K562 (cell line): ENCODE measurements around the gene CDKN2AIPNL. TPM values are rescaled to one million over a fixed set of nuclear protein-coding genes. Genes with fewer than 3 reads are reported as not detected.

Experiments used
- ATAC-seq: fragments of 200-7000 bp; cut with Tn5 transposase; 3 replicates; pipeline ENCODE4 v1.9.1; 2020; ENCODE audit warnings: moderate library complexity
- BruUV-seq: library from RNA; stranded (reverse); fragments of 400-500 nt; replicated peaks from 2 replicates; lab custom pipeline; 2021; lab: Mats Ljungman, UMichigan
- CTCF ChIA-PET: fragments of 300-600 bp; formaldehyde crosslinking; extraction: SDS; loops from one replicate; lab custom pipeline; 2021; ENCODE audit warnings: low intra/inter-chr PET ratio; lab: Yijun Ruan, JAX
- POLR2A ChIA-PET: fragments of 300-600, 350-650 bp; sonication (Branson Sonifier 250); formaldehyde crosslinking; extraction: SDS; loops from one replicate; lab custom pipeline; 2021; ENCODE audit warnings: antibody characterized with exemption, inconsistent platforms; lab: Yijun Ruan, JAX
- DNase-seq, 4 experiments: peaks; one replicate each; pipeline versions ENCODE4 v3.0.0 to v3.0.0-alpha.2; 2011 to 2018; ENCODE audit warnings: low spot score in 3 of 4, mixed read lengths in 3 of 4; ENCODE audit errors: extremely low read depth in 1 of 4
- FAIRE-seq: peaks from 2 replicates; lab custom pipeline; 2011; peaks lifted over from hg19 to GRCh38; lab: Jason Lieb, UNC
- H2AFZ ChIP-seq: 2 replicates; pipeline ENCODE4 v1.6.0; 2011; ENCODE audit warnings: low read depth, low read length, control low read depth, inconsistent platforms
- H3K27ac ChIP-seq: fragments of 200-600 bp; 3 replicates; pipeline ENCODE4 v1.8.0; 2011; ENCODE audit warnings: low read depth, mild to moderate bottlenecking, control low read depth, inconsistent platforms, low read length, moderate library complexity, mixed read lengths; ENCODE audit errors: extremely low read depth
- H3K27me3 ChIP-seq, 2 experiments: fragments of 300-600 bp in 1 of 2; 2 replicates in 1 of 2; 3 replicates in 1 of 2; pipeline versions ENCODE4 v1.6.0 to v1.8.0; 2011; ENCODE audit warnings: inconsistent platforms in 2 of 2, low read length in 2 of 2, mild to moderate bottlenecking in 1 of 2, mixed read lengths in 1 of 2, moderate library complexity in 1 of 2; ENCODE audit not compliant: control insufficient read depth in 2 of 2, insufficient read depth in 2 of 2
- H3K36me3 ChIP-seq: fragments of 300-600 bp; 3 replicates; pipeline ENCODE4 v1.8.0; 2011; ENCODE audit warnings: mild to moderate bottlenecking, low read length, inconsistent platforms; ENCODE audit not compliant: control insufficient read depth, insufficient read depth
- H3K4me1 ChIP-seq, 2 experiments: fragments of 200-600 bp in 1 of 2; replicated peaks in 1 of 2; 2 replicates in 1 of 2; 3 replicates in 1 of 2; pipeline versions ENCODE4 v1.5.1 to v1.8.0; 2011; ENCODE audit warnings: inconsistent platforms in 2 of 2, low read length in 2 of 2, mild to moderate bottlenecking in 1 of 2, mixed read lengths in 1 of 2, moderate library complexity in 1 of 2; ENCODE audit not compliant: control insufficient read depth in 2 of 2, insufficient read depth in 2 of 2
- H3K4me2 ChIP-seq: 2 replicates; pipeline ENCODE4 v1.6.1; 2011; ENCODE audit warnings: low read length, control low read depth, inconsistent platforms, mixed read lengths; ENCODE audit not compliant: insufficient read depth
- H3K4me3 ChIP-seq: fragments of 200-600 bp; sonication (generic), shearing (Covaris generic); 2 replicates; pipeline ENCODE4 v1.5.1; 2016; ENCODE audit warnings: control low read depth, inconsistent platforms
- H3K79me2 ChIP-seq: fragments of 200-600 bp; 3 replicates; pipeline ENCODE4 v1.8.0; 2011; ENCODE audit warnings: low read length, inconsistent platforms; ENCODE audit not compliant: control insufficient read depth, insufficient read depth
- H3K9ac ChIP-seq, 2 experiments: 2 replicates each; pipeline versions ENCODE4 v1.6.0 to v1.6.1; 2011; ENCODE audit warnings: low read depth in 2 of 2, low read length in 2 of 2, control low read depth in 1 of 2, inconsistent platforms in 1 of 2, mild to moderate bottlenecking in 1 of 2, mixed read lengths in 1 of 2; ENCODE audit not compliant: insufficient read depth in 1 of 2
- H3K9me1 ChIP-seq: one replicate; pipeline ENCODE4 v1.6.0; 2011; ENCODE audit warnings: inconsistent platforms, mild to moderate bottlenecking, low read length, moderate library complexity; ENCODE audit not compliant: control insufficient read depth, insufficient read depth
- H3K9me3 ChIP-seq: replicated peaks from 2 replicates; pipeline ENCODE4 v1.5.1; 2011; ENCODE audit warnings: low read depth, low read length, inconsistent platforms; ENCODE audit not compliant: control insufficient read depth, insufficient read depth
- H4K20me1 ChIP-seq: replicated peaks from 2 replicates; pipeline ENCODE4 v1.6.1; 2011; ENCODE audit warnings: low read length, inconsistent platforms, mixed read lengths; ENCODE audit not compliant: control insufficient read depth, insufficient read depth
- BCL6 ChIP-seq: fragments of 250-450 bp; sonication (Bioruptor Pico); IDR thresholded peaks from 2 replicates; pipeline ENCODE4 v1.4.0; 2020
- CBX1 ChIP-seq: sonication (generic); IDR thresholded peaks from 2 replicates; pipeline ENCODE4 v1.6.1; 2016; ENCODE audit warnings: antibody characterized with exemption, low read depth, mild to moderate bottlenecking
- CTBP1 ChIP-seq: fragments of 450-650 bp; IDR thresholded peaks from 2 replicates; pipeline ENCODE4 v1.6.1; 2016; ENCODE audit warnings: borderline replicate concordance
- EGR1 ChIP-seq: fragments of 450-650 bp; conservative IDR thresholded peaks from 2 replicates; pipeline ENCODE4 v1.6.1; 2017; ENCODE audit warnings: mild to moderate bottlenecking
- HNRNPL ChIP-seq: fragments of 200-400 bp; formaldehyde crosslinking; IDR thresholded peaks from 2 replicates; pipeline ENCODE4 v1.6.1; 2017; ENCODE audit warnings: low read depth, mild to moderate bottlenecking, low read length
- MITF ChIP-seq: IDR thresholded peaks from 2 replicates; pipeline ENCODE4 v1.6.1; 2014; ENCODE audit warnings: antibody characterized with exemption
- TAF9B ChIP-seq: fragments of 450-650 bp; IDR thresholded peaks from 2 replicates; pipeline ENCODE4 v1.6.1; 2018; ENCODE audit warnings: mild to moderate bottlenecking; ENCODE audit not compliant: partially characterized antibody
- WGBS: fragments of 100-300 bp; shearing (Covaris generic); methylation state at CpG from one replicate; pipeline ENCODE4 v1.1.6; 2016; ENCODE audit warnings: low coverage, mixed read lengths; ENCODE audit not compliant: insufficient coverage; ENCODE audit errors: missing lambda C conversion rate; 5-methylcytosine and 5-hydroxymethylcytosine counted together
- in situ Hi-C: fragments of 300-500 bp; cut with MboI; formaldehyde crosslinking; loops from 4 replicates; pipeline ENCODE4 v1.15.0; 2018; ENCODE audit warnings: inconsistent platforms, mixed read lengths
- intact Hi-C: fragments of 100-400 bp; cut with micrococcal nuclease; formaldehyde crosslinking; loops from 2 replicates; pipeline ENCODE4 v1.14.2; 2022
- polyA plus RNA-seq, 8 experiments: library from polyadenylated mRNA; depleted of rRNA in 4 of 8; stranded (reverse) in 5 of 8; unstranded in 3 of 8; fragments of >200 nt; fragmentation: Nextera tagmentation in 2 of 8; fragmentation: Illumina TruSeq in 1 of 8; extraction: Ambion mirVana in 2 of 8; extraction: Trizol in 1 of 8; gene quantifications; 2 replicates each; pipeline versions ENCODE4 v1.2.1 to v1.2.3, GENCODE V29; 2011 to 2014; ENCODE audit warnings: inconsistent platforms in 1 of 8, missing spikeins in 1 of 8
- total RNA-seq, 7 experiments: library from RNA; depleted of rRNA in 6 of 7; stranded (reverse); fragments of >200 nt in 6 of 7; fragmentation: Illumina TruSeq in 2 of 7; extraction: Trizol in 2 of 7; gene quantifications; 2 replicates each; pipeline versions ENCODE4 v1.2.1 to v1.2.3, GENCODE V29; 2011 to 2021; ENCODE audit warnings: low replicate concordance in 1 of 7
- TF ChIP-seq, protein P1 (sequence below): sonication (generic); formaldehyde crosslinking; IDR thresholded peaks from 2 replicates; pipeline ENCODE4 v1.8.1; 2023; ENCODE audit warnings: mild to moderate bottlenecking, missing genetic modification reagents
- TF ChIP-seq, protein P2 (sequence below), 2 experiments: IDR thresholded peaks in 1 of 2; conservative IDR thresholded peaks in 1 of 2; 2 replicates each; pipeline ENCODE4 v1.6.1; 2016; ENCODE audit warnings: low read depth in 2 of 2, mild to moderate bottlenecking in 1 of 2, missing compliant biosample characterization in 1 of 2, missing genetic modification characterization in 1 of 2, moderate library complexity in 1 of 2

The CDKN2AIPNL gene
- total and polyA plus RNA-seq, 9 of the 15 experiments (the other 6 are each of a cell fraction or from before 2014, with no cell fraction given), result 19.9 to 46.9 (median 42.2) TPM

GRCh38 chr5:134430001-134430569 is 18.4 kb upstream of the CDKN2AIPNL start:
- FAIRE-seq (no peak), ATAC-seq (peak; percentile 36; the same call in 2 of the 3 replicates), DNase-seq (no peak)
- no peak overlapping the region for H3K27ac ChIP-seq
- intact Hi-C loops (no loop called here), in situ Hi-C loops (no loop called here)
- H3K79me2 ChIP-seq, result no peaks in the 10 kb centered on the region
- no peak overlapping the region for H2AFZ ChIP-seq
- H3K9ac ChIP-seq, result no peak overlapping the region; a peak in 1 of 4 replicates
- WGBS, result 5% methylated on average over 5 of the region's 5 CpGs
- H3K4me2 ChIP-seq, result no peak overlapping the region
- H3K36me3 ChIP-seq, result no peaks in the 10 kb centered on the region
- ChIA-PET POLR2A (interaction anchor here (1.8 kb wide), 1 partner anchor 9 kb away, joined by 5 read pairs; no protein-coding TSS in a partner anchor), CTCF (no interaction called here)
- H4K20me1 ChIP-seq, result no peaks in the 10 kb centered on the region
- H3K4me1 ChIP-seq, result no peaks in the 10 kb centered on the region
- H3K4me3 ChIP-seq, result no peak overlapping the region
- H3K9me1 ChIP-seq, result no peaks in the 10 kb centered on the region
- no peaks in the 10 kb centered on the region for H3K27me3 ChIP-seq
- no TSS peak for BruUV-seq
- TF ChIP-seq, protein P1, sequence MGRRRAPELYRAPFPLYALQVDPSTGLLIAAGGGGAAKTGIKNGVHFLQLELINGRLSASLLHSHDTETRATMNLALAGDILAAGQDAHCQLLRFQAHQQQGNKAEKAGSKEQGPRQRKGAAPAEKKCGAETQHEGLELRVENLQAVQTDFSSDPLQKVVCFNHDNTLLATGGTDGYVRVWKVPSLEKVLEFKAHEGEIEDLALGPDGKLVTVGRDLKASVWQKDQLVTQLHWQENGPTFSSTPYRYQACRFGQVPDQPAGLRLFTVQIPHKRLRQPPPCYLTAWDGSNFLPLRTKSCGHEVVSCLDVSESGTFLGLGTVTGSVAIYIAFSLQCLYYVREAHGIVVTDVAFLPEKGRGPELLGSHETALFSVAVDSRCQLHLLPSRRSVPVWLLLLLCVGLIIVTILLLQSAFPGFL (CRISPR knock-in tag), result no peak
- TF ChIP-seq CTBP1, result peak; percentile 12; the same call in 1 of the 2 replicates
- no peaks in the 10 kb centered on the region for H3K9me3 ChIP-seq

DNA sequence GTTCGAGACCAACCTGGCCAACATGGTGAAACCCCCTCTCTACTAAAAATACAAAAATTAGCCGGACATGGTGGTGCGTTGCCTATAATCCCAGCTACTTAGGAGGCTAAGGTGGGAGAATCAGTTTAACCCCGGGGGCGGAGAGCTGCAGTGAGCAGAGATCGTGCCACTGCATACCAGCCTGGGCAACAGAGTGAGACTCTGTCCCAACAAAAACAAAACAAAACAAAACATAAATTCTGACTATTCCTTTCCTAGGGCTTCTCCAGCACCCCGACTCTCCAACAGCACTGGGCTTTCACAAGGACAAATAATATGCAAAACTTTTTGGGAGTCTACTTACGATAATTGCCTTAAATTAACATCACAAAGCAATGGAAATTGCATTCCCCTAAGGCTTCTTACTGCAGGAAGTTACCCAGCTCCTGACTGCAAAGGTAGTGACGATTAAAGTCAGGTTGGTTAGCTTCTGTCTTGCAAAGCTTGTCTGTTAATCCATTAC is 15.9 kb upstream of the CDKN2AIPNL start:
- no peak for TF ChIP-seq CBX1
- TF ChIP-seq HNRNPL, result no peak
- TF ChIP-seq BCL6 (CRISPR knock-in tag), result no peak
- no peak for TF ChIP-seq TAF9B
- TF ChIP-seq EGR1, result no peak
- TF ChIP-seq MITF, result no peak
- TF ChIP-seq, protein P2, sequence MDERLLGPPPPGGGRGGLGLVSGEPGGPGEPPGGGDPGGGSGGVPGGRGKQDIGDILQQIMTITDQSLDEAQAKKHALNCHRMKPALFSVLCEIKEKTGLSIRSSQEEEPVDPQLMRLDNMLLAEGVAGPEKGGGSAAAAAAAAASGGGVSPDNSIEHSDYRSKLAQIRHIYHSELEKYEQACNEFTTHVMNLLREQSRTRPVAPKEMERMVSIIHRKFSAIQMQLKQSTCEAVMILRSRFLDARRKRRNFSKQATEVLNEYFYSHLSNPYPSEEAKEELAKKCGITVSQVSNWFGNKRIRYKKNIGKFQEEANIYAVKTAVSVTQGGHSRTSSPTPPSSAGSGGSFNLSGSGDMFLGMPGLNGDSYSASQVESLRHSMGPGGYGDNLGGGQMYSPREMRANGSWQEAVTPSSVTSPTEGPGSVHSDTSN (CRISPR knock-in tag; IDR thresholded peaks at IDR 0.05; ENCODE audit: low read depth), result no peak
- TF ChIP-seq, protein P2 (tag; conservative IDR thresholded peaks at IDR 0.05; ENCODE audit: low read depth), result no peak
- TF ChIP-seq, all 486 proteins: peak for 0
- ATAC-seq, result no peak
- Histone ChIP-seq H3K9me1 (no peaks in the 10 kb centered on the region), H3K4me2 (no peak overlapping the region), H3K79me2 (no peaks in the 10 kb centered on the region), H3K9me3 (no peaks in the 10 kb centered on the region), H4K20me1 (no peaks in the 10 kb centered on the region), H2AFZ (no peak overlapping the region), H3K36me3 (no peaks in the 10 kb centered on the region), H3K4me1 (no peaks in the 10 kb centered on the region), H3K4me3 (no peak overlapping the region), H3K27me3 (no peaks in the 10 kb centered on the region), H3K9ac (no peak overlapping the region), H3K27ac (no peak overlapping the region)
- in situ Hi-C loops, result no loop called here
- POLR2A ChIA-PET, result interaction anchor here (1.1 to 1.9 kb wide), 4 partner anchors 13 to 48 kb away, joined by 3 to 6 read pairs (median 6); partner anchors contain the start of gene CDKN2AIPNL
- WGBS, result 40% methylated on average over 9 of the region's 9 CpGs
- no peak for DNase-seq
- no TSS peak for BruUV-seq
- intact Hi-C loops, result no loop called here
- CTCF ChIA-PET, result no interaction called here
- no peak for FAIRE-seq
